OCI-LY3 (cell line): Measurements from ENCODE around the gene SGPP2.

Experiments used
- CTCF ChIP-seq: fragments of 200-600, 300-600 bp; sonication (generic); IDR thresholded peaks from 2 replicates; pipeline ENCODE4 v1.5.1; 2014; ENCODE audit warnings: antibody characterized with exemption, low read length, low read depth
- EZH2phosphoT487 ChIP-seq: fragments of 200-600 bp; shearing (Covaris generic); IDR thresholded peaks from 2 replicates; pipeline ENCODE4 v1.6.1; 2018; ENCODE audit warnings: antibody characterized with exemption, mixed run types, low read depth

DNA sequence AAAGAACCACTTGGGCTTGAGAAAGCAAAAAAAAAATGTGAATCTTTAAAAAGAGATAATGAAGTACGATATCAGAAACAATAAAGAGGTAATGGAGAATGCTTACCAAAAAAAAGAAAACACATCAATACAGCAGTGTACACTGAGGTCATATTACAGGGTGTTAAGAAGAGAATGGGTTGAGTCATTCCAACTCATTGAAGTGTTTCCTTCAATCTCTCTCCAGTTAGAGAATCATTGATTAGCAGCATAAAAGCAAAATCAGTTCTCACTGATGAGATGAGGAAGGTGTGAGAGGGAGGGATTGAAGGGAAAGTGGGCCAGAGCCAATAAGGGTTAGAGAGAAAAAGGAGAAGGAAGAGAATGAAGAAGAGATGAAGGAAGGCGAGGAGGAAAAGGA lies 43.9 kb upstream of the SGPP2 start:
- TF ChIP-seq CTCF: no peak
- no peak for TF ChIP-seq EZH2phosphoT487
